Nephron (organoid): ENCODE data around the gene ASB3.

Experiments
- H3K27ac Mint-ChIP-seq, 3 experiments: 2 replicates each; pipeline ENCODE4 v1.8.0; 2020; ENCODE audit warnings: mixed read lengths in 3 of 3, mild to moderate bottlenecking in 2 of 3, moderate library complexity in 1 of 3
- H3K27me3 Mint-ChIP-seq: 2 replicates; pipeline ENCODE4 v1.8.0; 2021; ENCODE audit warnings: low read depth, mild to moderate bottlenecking, moderate library complexity, mixed read lengths
- H3K36me3 Mint-ChIP-seq: 2 replicates; pipeline ENCODE4 v1.8.0; 2020; ENCODE audit warnings: low read depth, mixed read lengths
- H3K4me1 Mint-ChIP-seq: 2 replicates; pipeline ENCODE4 v1.8.0; 2020; ENCODE audit warnings: mixed read lengths
- H3K4me3 Mint-ChIP-seq, 3 experiments: 2 replicates each; pipeline ENCODE4 v1.8.0; 2020; ENCODE audit warnings: mild to moderate bottlenecking in 3 of 3, mixed read lengths in 3 of 3, moderate library complexity in 2 of 3
- H3K9me3 Mint-ChIP-seq: 2 replicates; pipeline ENCODE4 v1.8.0; 2020; ENCODE audit warnings: mixed read lengths
- CTCF ChIP-seq, 3 experiments: fragments of 200-600 bp; sonication (generic); IDR thresholded peaks; one replicate each; pipeline ENCODE4 v1.5.0; 2021; ENCODE audit warnings: antibody characterized with exemption in 3 of 3; ENCODE audit not compliant: unreplicated experiment in 3 of 3

Gene ASB3

DNA sequence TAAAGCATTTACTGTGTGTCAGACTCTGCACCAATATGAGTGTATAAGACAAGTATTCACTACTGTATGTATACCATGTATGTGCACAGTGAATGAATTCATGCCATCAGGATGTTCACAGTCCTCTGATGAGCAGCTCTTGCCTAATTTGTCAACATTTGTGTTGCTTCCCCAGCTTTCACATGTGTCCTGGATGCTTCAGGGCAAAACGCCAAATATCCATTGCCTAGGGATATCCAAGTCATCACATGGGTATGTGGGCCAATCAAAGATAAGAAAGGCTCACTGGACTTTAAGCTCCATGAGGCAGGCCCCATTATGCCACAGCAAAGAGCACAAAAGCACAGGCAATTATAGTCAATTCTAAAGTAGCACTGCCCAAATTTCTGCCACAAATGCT, 153.3 kb downstream of the ASB3 start:
- H3K9me3 Mint-ChIP-seq: no peaks in the 10 kb centered on the region
- H3K36me3 Mint-ChIP-seq: no peaks in the 10 kb centered on the region
- TF ChIP-seq CTCF (IDR thresholded peaks at IDR 0.05; ENCODE audit: unreplicated experiment in 3 of 3): no peak
- no peak overlapping the region for H3K4me3 Mint-ChIP-seq
- H3K4me1 Mint-ChIP-seq: peaks cover 35% of the 10 kb centered on the region
- H3K27me3 Mint-ChIP-seq: no peaks in the 10 kb centered on the region
- no peak overlapping the region for H3K27ac Mint-ChIP-seq

DNA sequence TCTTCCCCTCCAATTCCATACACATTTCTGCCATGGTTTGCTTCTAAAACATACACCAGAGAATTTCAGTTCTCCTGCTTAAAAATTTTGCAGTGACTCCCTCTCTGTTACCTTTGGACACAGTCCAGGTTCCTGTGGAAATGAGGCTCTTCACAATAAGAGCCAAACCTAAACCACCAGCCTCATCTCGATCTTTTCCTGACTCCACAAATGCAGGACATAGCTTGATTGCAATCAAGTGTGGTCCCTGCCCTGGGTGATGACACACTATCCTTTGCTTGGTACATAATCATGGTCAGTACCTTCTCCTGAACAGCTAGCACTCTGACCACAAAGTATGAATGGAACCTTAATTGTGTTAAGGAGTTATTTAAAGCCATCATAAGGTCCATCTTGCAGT, 154.0 kb downstream of the ASB3 start:
- H3K36me3 Mint-ChIP-seq: no peaks in the 10 kb centered on the region
- H3K9me3 Mint-ChIP-seq: no peaks in the 10 kb centered on the region
- H3K4me3 Mint-ChIP-seq: no peak overlapping the region
- TF ChIP-seq CTCF (IDR thresholded peaks at IDR 0.05; ENCODE audit: unreplicated experiment in 3 of 3): no peak
- peaks cover 35% of the 10 kb centered on the region for H3K4me1 Mint-ChIP-seq
- no peaks in the 10 kb centered on the region for H3K27me3 Mint-ChIP-seq
- peak overlapping the region; percentile 5 to 7 (median 6) for H3K27ac Mint-ChIP-seq

- no peak for TF ChIP-seq CTCF (IDR thresholded peaks at IDR 0.05; ENCODE audit: unreplicated experiment in 3 of 3)
- Mint-ChIP-seq H3K27me3 (no peaks in the 10 kb centered on the region), H3K36me3 (no peaks in the 10 kb centered on the region), H3K9me3 (no peaks in the 10 kb centered on the region), H3K4me1 (peaks cover 35% of the 10 kb centered on the region), H3K27ac (peak overlapping the region in 1 of 3 experiments; percentile 7), H3K4me3 (no peak overlapping the region)
Observed at GRCh38 chr2:53632126-53632460, 154.7 kb downstream of the ASB3 start.

DNA sequence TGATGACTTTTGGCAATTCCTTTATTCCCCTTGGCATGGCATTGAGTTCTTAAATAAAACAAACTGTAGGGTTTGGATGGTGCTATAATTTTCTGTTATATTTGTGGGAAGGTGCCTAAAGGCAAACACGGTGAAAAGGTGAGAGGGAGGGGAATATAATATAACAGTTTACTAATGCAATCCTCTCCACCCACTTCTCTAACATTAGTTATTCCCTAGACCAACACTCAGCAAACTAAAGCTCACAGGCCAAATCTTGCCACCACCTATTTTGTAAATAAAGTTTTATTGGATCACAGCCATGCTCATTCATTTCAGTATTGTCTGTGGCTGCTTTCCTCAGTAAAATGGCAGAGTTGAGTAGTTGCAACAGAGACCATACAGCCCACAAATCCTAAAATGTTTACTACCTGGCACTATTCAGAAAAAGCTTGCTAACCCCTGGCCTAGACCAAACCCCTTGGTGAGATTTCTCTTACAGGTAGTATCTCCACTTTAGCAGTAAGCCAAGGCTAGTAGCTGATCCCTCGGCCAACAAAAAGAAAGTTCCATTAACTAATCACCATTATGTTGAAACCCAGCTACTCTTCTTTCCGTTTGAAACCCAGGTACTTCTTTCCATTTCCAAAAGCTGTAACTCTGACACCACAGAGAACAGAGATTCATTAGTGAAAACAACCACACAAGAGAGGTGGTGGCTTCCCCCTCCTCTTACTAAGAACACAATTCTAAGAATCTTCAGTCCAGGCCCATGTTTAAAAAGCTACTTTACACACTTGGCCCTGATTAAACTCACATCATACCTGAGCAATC, 155.2 kb downstream of the ASB3 start:
- Mint-ChIP-seq H3K9me3 (no peaks in the 10 kb centered on the region), H3K27me3 (no peaks in the 10 kb centered on the region)
- TF ChIP-seq CTCF (IDR thresholded peaks at IDR 0.05; ENCODE audit: unreplicated experiment in 3 of 3): no peak

GRCh38 chr2:53630026-53630606, 156.6 kb downstream of the ASB3 start:
- H3K4me3 Mint-ChIP-seq: no peak overlapping the region
- peak overlapping the region; percentile 45 to 53 (median 45) for H3K27ac Mint-ChIP-seq
- H3K4me1 Mint-ChIP-seq: peaks cover 35% of the 10 kb centered on the region
- H3K9me3 Mint-ChIP-seq: no peaks in the 10 kb centered on the region
- H3K36me3 Mint-ChIP-seq: no peaks in the 10 kb centered on the region
- TF ChIP-seq CTCF (IDR thresholded peaks at IDR 0.05; ENCODE audit: unreplicated experiment in 3 of 3): no peak
- no peaks in the 10 kb centered on the region for H3K27me3 Mint-ChIP-seq

More for the DNA sequence above, 155.2 kb downstream of the ASB3 start:
- Mint-ChIP-seq H3K4me3 (no peak overlapping the region), H3K36me3 (no peaks in the 10 kb centered on the region), H3K27ac (no peak overlapping the region), H3K4me1 (peaks cover 35% of the 10 kb centered on the region)

- TF ChIP-seq CTCF (IDR thresholded peaks at IDR 0.05; ENCODE audit: unreplicated experiment in 3 of 3): no peak
- Mint-ChIP-seq H3K27ac (peak overlapping the region; percentile 45 to 53 (median 49)), H3K9me3 (no peaks in the 10 kb centered on the region)
Observed at GRCh38 chr2:53629501-53629900, 157.3 kb downstream of the ASB3 start.

More at GRCh38 chr2:53629501-53629900, 157.3 kb downstream of the ASB3 start:
- Mint-ChIP-seq H3K36me3 (no peaks in the 10 kb centered on the region), H3K4me1 (peaks cover 30% of the 10 kb centered on the region), H3K27me3 (no peaks in the 10 kb centered on the region), H3K4me3 (peak overlapping the region in 1 of 3 experiments; percentile 9)
